ENCODE measurements around the gene TEX9.

Gene TEX9

DNA sequence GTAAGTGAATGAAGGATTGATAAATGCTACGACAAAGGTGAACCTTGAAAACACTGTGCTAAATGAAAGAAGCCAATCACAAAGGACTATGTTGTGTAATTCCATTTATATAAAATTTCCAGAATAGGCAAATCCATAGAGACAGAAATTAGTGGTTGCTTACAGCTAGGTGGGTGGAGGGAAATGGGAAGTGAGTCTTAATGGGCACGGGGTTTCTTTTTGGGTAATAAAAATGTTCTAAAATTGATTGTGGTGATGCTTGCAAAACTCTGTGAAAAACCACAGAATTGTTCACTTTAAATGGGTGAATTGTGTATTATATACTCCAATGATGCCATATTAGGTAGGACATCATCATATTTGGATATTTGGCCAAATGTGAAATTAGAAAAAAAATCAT is 20.9 kb upstream of the TEX9 start:
- TF ChIP-seq, protein P1, sequence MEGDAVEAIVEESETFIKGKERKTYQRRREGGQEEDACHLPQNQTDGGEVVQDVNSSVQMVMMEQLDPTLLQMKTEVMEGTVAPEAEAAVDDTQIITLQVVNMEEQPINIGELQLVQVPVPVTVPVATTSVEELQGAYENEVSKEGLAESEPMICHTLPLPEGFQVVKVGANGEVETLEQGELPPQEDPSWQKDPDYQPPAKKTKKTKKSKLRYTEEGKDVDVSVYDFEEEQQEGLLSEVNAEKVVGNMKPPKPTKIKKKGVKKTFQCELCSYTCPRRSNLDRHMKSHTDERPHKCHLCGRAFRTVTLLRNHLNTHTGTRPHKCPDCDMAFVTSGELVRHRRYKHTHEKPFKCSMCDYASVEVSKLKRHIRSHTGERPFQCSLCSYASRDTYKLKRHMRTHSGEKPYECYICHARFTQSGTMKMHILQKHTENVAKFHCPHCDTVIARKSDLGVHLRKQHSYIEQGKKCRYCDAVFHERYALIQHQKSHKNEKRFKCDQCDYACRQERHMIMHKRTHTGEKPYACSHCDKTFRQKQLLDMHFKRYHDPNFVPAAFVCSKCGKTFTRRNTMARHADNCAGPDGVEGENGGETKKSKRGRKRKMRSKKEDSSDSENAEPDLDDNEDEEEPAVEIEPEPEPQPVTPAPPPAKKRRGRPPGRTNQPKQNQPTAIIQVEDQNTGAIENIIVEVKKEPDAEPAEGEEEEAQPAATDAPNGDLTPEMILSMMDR (IDR thresholded peaks at IDR 0.05; ENCODE audit: low read length, missing control alignments) = no peak
- no peak overlapping the region for H3K4me3 ChIP-seq (replicated peaks; ENCODE audit: low read depth, low read length)
- DNase-seq (ENCODE audit: low read depth) = no peak

GRCh38 chr15:56346414-56346813 is 18.8 kb upstream of the TEX9 start:
- no peak overlapping the region for H3K4me3 ChIP-seq (replicated peaks; ENCODE audit: low read depth, low read length)
- TF ChIP-seq, protein P1 (IDR thresholded peaks at IDR 0.05; ENCODE audit: low read length, missing control alignments) = no peak
- DNase-seq (ENCODE audit: low read depth) = no peak

DNA sequence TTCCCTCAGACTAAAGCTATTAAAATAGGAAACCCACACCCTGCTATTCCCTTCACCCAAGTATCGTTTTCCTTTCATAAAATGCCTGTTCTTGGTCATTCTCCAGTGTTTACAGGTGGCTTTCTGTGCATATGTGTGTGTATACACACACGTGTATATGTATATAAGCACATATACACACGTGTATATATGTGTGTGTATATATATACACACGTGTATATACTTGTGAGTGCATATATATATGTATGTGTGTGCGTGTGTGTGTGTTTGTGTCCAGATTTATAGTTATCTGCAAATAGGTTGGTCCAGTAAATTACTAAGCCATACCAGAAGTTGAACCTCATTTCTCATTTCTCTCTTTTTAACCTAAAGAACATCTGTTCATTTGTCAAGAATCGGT is 15.7 kb upstream of the TEX9 start:
- TF ChIP-seq, protein P1 (IDR thresholded peaks at IDR 0.05; ENCODE audit: low read length, missing control alignments) = no peak
- DNase-seq (ENCODE audit: low read depth) = no peak
- no peak overlapping the region for H3K4me3 ChIP-seq (replicated peaks; ENCODE audit: low read depth, low read length)

- TF ChIP-seq, protein P1 (IDR thresholded peaks at IDR 0.05; ENCODE audit: low read length, missing control alignments) = no peak
- DNase-seq (ENCODE audit: low read depth) = no peak
- H3K4me3 ChIP-seq (replicated peaks; ENCODE audit: low read depth, low read length) = no peak overlapping the region
Measured at GRCh38 chr15:56351353-56351752, 13.9 kb upstream of the TEX9 start.

- no peak overlapping the region for H3K4me3 ChIP-seq (replicated peaks; ENCODE audit: low read depth, low read length)
- TF ChIP-seq, protein P1 (IDR thresholded peaks at IDR 0.05; ENCODE audit: low read length, missing control alignments) = no peak
- DNase-seq (ENCODE audit: low read depth) = no peak
Measured at GRCh38 chr15:56351957-56352506, 13.2 kb upstream of the TEX9 start.

- TF ChIP-seq, protein P1 (IDR thresholded peaks at IDR 0.05; ENCODE audit: low read length, missing control alignments) = no peak
- DNase-seq (ENCODE audit: low read depth) = peak; percentile 35
- no peak overlapping the region for H3K4me3 ChIP-seq (replicated peaks; ENCODE audit: low read depth, low read length)
Measured at GRCh38 chr15:56353119-56353518, 12.1 kb upstream of the TEX9 start.

- TF ChIP-seq, protein P1 (IDR thresholded peaks at IDR 0.05; ENCODE audit: low read length, missing control alignments) = no peak
- DNase-seq (ENCODE audit: low read depth) = peak; percentile 27
- no peak overlapping the region for H3K4me3 ChIP-seq (replicated peaks; ENCODE audit: low read depth, low read length)
Measured at GRCh38 chr15:56353740-56354139, 11.5 kb upstream of the TEX9 start.
